Osteocyte (in vitro differentiated cells): ENCODE results near the gene CWC15. TPM values are rescaled to one million over a fixed set of nuclear protein-coding genes. Genes with fewer than 3 reads are reported as not detected.
"Not testable (repeated sequence)": the region's sequence is repeated elsewhere in the genome, so short reads cannot be mapped to it uniquely, and the experiment has no call there.

Experiments used
- DNase-seq: peaks from one replicate; pipeline ENCODE4 v3.0.0; 2021; ENCODE audit warnings: mixed read lengths; ENCODE audit not compliant: unreplicated experiment; ENCODE audit errors: extremely low spot score
- H3K27ac Mint-ChIP-seq: one replicate; pipeline ENCODE4 v1.8.0; 2021; ENCODE audit warnings: mild to moderate bottlenecking, mixed read lengths; ENCODE audit not compliant: unreplicated experiment
- H3K27me3 Mint-ChIP-seq: one replicate; pipeline ENCODE4 v1.8.0; 2021; ENCODE audit warnings: mixed read lengths; ENCODE audit not compliant: unreplicated experiment
- H3K36me3 Mint-ChIP-seq: one replicate; pipeline ENCODE4 v1.8.0; 2021; ENCODE audit warnings: mixed read lengths; ENCODE audit not compliant: unreplicated experiment
- H3K4me1 Mint-ChIP-seq: one replicate; pipeline ENCODE4 v1.8.0; 2021; ENCODE audit warnings: mixed read lengths; ENCODE audit not compliant: unreplicated experiment
- H3K4me3 Mint-ChIP-seq: one replicate; pipeline ENCODE4 v1.8.0; 2021; ENCODE audit warnings: mild to moderate bottlenecking, moderate library complexity, mixed read lengths; ENCODE audit not compliant: unreplicated experiment
- H3K9me3 Mint-ChIP-seq: one replicate; pipeline ENCODE4 v1.8.0; 2021; ENCODE audit warnings: mixed read lengths; ENCODE audit not compliant: unreplicated experiment
- total RNA-seq: library from RNA; stranded (reverse); gene quantifications from 2 replicates; pipeline ENCODE4 v1.2.1, GENCODE V29; 2021
- TF ChIP-seq, protein P1 (sequence below): fragments of 200-600 bp; sonication (generic); IDR thresholded peaks from 2 replicates; pipeline ENCODE4 v1.5.0; 2021; ENCODE audit warnings: antibody characterized with exemption, mild to moderate bottlenecking, moderate library complexity

CWC15 gene
- total RNA-seq, 1 donor from 2014 or later: 58.9 TPM

DNA sequence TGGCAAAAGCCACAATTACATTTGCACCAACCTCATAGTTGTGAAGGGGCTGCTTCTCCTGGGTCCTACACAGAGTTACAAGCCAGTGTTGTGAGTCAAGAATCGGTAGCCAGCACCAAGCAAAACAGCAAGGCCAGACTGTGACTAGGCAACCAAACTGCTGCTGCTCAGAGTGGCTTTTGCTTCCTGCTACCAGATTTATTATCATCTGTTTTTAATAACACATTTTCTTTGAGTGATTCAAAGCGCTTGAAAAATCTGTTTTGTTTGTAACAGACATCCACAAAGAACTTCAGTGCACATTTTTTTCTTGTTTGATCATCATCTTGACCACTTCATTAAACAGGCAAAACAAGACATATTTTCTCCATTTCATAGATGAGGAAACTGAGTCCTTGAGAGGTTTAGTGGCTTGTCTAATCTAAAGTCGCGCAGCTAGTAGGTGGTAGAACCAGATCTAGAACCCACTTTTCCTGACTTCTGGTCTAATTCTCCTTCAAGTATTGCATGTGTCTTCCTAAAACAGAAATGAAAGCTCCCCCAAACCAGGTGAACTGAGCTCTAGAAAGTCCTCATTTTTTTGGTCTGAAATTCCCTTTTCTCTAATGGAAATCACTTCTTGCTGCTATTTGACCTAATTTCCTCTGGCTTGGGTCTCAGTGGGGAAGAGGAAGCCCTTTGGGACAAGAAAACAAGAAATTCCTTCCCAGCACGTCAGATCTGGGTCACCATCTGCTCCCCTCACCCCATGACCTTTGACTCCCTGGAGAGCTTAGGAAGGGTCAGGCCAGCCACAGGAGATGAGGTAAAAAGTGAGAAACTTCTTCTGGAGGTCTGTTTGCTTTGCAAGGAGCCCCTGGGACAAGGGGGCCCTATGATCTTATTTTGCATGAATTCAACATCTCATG lies 39.9 kb downstream of the CWC15 start:
- TF ChIP-seq, protein P1, sequence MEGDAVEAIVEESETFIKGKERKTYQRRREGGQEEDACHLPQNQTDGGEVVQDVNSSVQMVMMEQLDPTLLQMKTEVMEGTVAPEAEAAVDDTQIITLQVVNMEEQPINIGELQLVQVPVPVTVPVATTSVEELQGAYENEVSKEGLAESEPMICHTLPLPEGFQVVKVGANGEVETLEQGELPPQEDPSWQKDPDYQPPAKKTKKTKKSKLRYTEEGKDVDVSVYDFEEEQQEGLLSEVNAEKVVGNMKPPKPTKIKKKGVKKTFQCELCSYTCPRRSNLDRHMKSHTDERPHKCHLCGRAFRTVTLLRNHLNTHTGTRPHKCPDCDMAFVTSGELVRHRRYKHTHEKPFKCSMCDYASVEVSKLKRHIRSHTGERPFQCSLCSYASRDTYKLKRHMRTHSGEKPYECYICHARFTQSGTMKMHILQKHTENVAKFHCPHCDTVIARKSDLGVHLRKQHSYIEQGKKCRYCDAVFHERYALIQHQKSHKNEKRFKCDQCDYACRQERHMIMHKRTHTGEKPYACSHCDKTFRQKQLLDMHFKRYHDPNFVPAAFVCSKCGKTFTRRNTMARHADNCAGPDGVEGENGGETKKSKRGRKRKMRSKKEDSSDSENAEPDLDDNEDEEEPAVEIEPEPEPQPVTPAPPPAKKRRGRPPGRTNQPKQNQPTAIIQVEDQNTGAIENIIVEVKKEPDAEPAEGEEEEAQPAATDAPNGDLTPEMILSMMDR: no peak
- Mint-ChIP-seq H3K4me1 (peaks cover 68% of the 10 kb centered on the region), H3K4me3 (peak overlapping the region; percentile 18), H3K27ac (peak overlapping the region; percentile 92), H3K27me3 (no peaks in the 10 kb centered on the region), H3K9me3 (no peaks in the 10 kb centered on the region), H3K36me3 (no peaks in the 10 kb centered on the region)
- DNase-seq: no peak

DNA sequence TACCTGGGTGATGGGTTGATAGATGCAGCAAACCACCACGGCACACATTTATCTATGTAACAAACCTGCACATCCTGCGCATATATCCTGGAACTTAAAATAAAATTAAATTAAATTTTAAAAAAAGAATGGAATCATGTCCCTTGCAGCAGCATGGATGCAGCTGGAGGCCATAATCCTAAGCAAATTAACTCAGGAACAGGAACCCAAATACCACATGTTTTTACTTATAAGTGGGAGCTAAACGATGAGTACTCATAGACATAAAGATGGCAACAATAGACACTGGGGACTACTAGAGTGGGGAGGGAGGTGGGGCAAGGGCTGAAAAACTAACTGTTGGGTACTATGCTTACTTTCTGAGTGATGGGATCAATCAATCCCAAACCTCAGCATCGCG lies 40.9 kb downstream of the CWC15 start:
- no peak for DNase-seq
- no peak overlapping the region for H3K4me3 Mint-ChIP-seq

DNA sequence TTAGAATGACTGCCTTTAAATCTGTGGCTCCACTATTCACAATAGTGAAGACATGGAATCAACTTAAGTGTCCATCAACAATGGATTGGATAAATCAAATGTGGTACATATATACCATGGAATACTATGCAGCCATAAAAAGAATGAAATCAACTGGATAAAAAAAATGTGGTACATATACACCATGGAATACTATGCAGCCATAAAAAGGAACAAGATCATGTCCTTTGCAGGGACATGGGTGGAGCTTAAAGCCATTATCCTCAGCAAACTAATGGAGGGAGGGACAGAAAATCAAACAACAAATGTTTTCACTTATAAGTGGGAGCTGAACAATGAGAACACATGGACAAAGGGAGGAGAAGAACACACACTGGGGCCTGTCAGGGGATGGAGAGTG lies 41.3 kb downstream of the CWC15 start:
- H3K9me3 Mint-ChIP-seq: not testable (repeated sequence)

More for the DNA sequence above, 40.9 kb downstream of the CWC15 start:
- Mint-ChIP-seq H3K9me3 (no peaks in the 10 kb centered on the region), H3K36me3 (no peaks in the 10 kb centered on the region), H3K4me1 (peaks cover 68% of the 10 kb centered on the region), H3K27me3 (no peaks in the 10 kb centered on the region), H3K27ac (peak overlapping the region; percentile 92)
- TF ChIP-seq, protein P1: no peak

DNA sequence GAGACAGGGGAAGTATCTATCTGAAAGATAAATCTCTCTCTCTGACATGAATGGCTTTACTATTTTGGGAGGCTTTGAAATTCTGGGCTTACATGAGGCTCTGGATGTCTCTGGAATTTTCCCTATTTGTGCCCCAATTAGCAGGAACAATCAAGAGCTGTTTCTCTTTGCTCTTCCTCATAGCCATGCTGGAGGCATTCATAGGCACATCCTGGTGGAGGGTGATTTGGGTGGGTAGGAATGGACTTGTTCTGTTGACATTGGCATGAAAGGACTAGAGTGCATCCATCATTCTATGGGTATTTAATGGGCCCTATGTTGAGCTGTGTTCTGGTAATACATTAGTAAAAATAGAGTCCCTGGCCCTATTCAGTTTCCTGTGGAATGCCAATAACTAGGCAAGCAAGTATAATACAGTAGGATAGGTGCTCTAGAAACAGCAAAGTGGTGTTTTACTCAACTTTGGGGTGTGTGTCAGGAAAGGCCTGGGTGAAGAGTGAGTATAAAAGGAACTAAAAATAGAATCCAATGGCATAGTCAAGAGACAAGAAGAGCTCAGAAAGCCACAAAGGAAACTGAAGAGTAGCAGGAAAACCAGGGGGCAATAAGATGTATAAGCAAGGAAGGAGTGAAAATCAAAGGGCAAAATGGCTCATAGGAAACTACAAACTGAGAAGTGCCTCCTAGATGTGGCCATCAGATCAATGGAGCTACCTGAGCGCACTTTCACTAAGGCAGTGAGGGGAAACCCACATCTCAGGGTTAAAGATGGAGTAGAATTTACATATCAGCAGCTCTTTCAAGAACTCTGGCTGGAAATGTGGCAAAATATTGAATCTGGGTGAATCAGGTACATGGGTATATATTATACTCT lies 45.0 kb downstream of the CWC15 start:
- Mint-ChIP-seq H3K36me3 (no peaks in the 10 kb centered on the region), H3K27me3 (no peaks in the 10 kb centered on the region), H3K4me3 (no peak overlapping the region), H3K9me3 (no peaks in the 10 kb centered on the region), H3K4me1 (peaks cover 66% of the 10 kb centered on the region), H3K27ac (peak overlapping the region; percentile 89)
- TF ChIP-seq, protein P1: no peak
- DNase-seq: no peak

More for the DNA sequence above, 41.3 kb downstream of the CWC15 start:
- not testable (repeated sequence) for H3K36me3 Mint-ChIP-seq, H3K4me3 Mint-ChIP-seq, H3K27me3 Mint-ChIP-seq, DNase-seq
- H3K4me1 Mint-ChIP-seq: peaks cover 68% of the 10 kb centered on the region
- peak overlapping the region; percentile 92 for H3K27ac Mint-ChIP-seq

DNA sequence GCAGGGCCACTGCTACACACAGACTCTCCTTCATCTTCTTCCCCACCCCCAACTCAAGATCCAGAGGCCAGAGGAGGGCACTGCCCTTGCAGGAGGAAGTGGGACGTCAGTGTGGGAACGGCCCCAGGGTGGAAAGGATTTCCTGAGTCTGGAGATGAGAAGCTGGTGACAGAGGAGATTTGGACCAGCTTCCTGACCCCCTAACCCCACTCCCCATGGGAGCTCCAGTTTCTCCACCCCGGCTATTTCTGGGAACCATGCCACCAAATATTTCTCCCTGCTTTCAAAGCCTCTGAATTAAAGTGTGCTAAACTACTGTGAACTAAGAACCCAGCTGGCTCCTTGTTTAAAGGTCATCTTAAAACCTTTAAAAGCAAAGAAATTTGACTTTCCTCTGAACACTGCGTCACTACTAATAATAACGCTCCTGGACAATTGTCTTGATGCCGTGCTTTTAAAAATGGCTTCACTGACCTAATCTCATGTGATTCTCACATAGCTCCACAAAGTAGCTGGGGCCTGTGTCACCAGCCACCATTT lies 46.6 kb downstream of the CWC15 start:
- peak overlapping the region; percentile 89 for H3K27ac Mint-ChIP-seq
- H3K4me3 Mint-ChIP-seq: no peak overlapping the region
- H3K4me1 Mint-ChIP-seq: peaks cover 54% of the 10 kb centered on the region

More for the DNA sequence above, 46.6 kb downstream of the CWC15 start:
- Mint-ChIP-seq H3K9me3 (no peaks in the 10 kb centered on the region), H3K36me3 (no peaks in the 10 kb centered on the region), H3K27me3 (no peaks in the 10 kb centered on the region)
- peak; percentile 89 for DNase-seq
- TF ChIP-seq, protein P1: no peak
